ACHN (cell line): ENCODE data around the gene CDIPT.
"Not testable (repeated sequence)": the region's sequence is repeated elsewhere in the genome, so short reads cannot be mapped to it uniquely, and the experiment has no call there.

Experiments used
- DNase-seq: peaks from one replicate; pipeline ENCODE4 v3.0.0-alpha.2; 2015
- in situ Hi-C: cut with HindIII; loops from 2 replicates; pipeline ENCODE4 v1.10.0; 2017; ENCODE audit warnings: low sequenced_read_pairs, low pct_ligation_motif_present, low pct_unique_long_range_greater_than_20kb

The CDIPT gene

DNA sequence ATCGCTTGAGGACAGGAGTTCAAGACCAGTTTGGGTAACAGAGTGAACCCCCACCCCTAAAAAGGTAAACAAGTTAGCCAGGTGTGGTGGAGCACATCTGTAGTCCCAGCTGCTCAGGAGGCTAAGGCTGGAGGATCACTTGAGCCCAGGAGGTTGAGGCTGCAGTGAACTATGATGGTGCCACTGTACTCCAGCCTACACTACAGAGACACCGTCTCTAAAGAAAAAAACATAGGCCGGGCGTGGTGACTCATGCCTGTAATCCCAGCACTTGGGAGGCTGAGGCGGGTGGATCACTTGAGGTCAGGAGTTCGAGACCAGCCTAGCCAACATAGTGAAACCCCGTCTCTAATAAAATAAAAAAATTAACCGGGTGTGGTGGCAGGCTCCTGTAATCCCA lies 6.0 kb upstream of the CDIPT start:
- in situ Hi-C loops = not testable (repeated sequence)

DNA sequence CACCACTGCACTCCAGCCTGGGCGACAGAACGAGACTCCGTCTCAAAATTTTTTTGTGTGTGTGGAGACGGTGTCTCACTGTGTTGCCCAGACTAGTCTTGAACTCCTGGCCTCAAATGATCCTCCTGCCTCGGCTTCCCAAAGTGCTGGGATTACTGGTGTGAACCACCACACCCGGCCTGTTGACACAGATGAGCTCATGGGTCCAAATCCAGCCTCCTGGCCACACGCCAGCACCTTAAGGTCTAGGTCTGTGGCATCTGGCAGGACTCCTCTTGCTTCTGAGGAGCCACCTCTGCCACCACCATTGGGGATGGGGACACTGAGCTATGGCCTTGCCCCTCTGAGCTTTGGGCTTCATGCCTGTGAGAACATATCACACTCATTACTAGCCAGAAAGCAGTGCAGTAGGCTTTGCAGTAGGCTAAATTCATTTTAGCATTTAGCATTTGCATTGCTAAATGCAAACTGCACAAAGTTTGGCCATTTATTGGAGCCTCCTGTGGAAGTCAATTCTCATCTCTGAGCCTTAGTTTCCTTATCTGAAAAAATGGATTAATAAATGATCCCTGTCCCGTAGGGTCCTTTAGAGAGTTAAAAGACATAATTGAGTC lies 5.5 kb upstream of the CDIPT start:
- in situ Hi-C loops = no loop called here
- no peak for DNase-seq

More for the DNA sequence above, 6.0 kb upstream of the CDIPT start:
- DNase-seq = not testable (repeated sequence)

DNA sequence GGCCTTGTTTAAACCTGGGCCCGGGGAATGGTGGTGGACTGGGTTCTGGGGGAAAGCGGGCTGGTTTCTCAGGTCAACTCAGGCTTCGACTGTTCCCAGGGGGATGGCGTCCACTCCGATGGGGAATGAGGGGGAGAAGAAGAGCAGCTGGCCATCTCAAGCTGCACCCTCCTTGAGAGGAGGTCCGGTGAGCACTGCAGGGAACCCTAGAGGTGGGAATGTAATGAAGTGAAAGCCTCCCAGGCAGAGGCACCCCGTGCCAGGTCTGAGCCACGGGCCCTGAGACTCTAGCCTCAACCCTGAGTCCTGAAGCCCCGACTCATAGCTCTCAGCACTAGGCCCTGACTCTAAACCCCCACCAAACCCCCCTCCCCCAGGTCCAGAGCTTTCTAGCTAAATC lies 1.2 kb upstream of the CDIPT start:
- no peak for DNase-seq
- in situ Hi-C loops = no loop called here

DNA sequence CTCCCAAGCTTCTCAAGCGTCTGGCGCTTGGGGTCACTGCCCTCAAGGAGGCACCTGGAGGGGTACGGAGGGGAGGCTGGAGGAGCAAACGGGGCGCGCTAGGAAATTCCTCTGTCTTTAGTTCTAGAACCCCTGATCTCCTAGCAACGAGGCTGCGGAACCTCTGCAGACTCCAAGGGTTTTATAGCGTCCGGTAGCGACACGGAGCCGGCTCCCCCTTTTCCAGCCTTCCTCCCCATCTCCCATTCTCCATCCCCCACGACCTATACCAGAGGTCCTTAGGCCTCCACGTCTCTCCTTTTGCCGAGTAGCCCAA lies 601 bp upstream of the CDIPT start:
- DNase-seq = no peak
- in situ Hi-C loops = no loop called here

DNA sequence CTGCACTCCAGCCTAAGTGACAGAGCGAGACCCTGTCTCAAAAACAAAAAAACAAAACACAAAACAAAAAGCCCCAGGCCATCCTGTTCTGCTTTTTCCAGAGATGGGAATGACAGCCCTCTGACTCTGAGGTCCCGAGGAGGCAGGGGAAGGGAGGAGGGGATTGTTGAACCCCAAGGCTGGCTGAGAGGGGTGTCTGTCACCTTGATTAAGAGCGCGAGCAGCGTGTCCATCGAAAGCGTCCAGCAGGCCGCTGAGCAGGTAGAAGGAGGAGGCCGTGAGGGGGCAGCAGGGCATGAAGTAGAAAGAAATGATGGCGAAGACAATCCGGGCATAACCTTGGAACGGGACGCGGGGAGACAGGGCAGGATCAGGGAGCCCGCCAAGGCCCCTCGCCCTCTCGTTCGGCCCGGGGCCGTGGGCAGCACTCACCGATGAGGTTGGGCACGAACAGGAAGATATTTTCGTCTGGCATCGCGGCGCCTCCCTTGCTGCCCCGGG lies 593 bp downstream of the CDIPT start:
- in situ Hi-C loops = no loop called here
- DNase-seq = peak; percentile 52

DNA sequence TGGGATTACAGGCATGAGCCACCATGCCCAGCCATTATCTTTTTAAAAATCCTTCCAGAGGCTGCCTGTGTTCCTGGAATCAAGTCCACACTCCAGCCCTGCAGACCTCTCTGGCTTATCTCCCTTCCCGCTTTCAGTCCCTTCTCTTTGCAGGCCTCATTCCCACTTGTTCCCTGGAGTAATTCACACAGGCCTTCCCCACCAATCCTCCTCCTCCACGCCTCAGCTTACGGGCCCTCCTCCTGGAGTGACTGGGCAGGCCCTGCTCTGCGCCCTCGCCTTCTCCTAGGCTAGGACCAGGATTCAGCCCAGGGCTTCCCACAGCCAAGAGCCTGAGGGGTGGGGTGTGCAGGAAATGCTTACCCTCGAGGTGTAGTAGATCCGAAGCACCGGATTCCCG lies 2.8 kb downstream of the CDIPT start:
- no peak for DNase-seq
- in situ Hi-C loops = no loop called here

DNA sequence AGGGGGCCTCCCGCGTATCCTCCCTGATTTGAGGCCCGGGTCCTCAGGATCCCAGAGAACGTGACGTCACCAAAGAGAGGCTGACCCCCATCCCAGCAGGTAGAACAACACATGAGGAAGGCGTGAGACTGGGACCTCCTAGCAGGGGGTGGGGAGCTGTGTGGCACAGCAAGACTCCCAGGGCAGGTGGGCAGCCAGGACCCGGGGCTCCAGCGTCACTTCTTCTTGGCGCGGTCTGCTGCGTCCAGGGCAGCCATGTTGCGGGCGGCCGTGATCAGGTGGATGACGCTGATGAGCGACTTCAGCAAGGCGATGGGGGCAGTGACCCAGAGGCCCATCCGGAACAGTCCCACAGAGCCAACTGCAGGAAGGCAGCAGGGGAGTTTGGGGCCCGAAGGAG lies 4.1 kb downstream of the CDIPT start:
- DNase-seq = no peak
- in situ Hi-C loops = no loop called here

DNA sequence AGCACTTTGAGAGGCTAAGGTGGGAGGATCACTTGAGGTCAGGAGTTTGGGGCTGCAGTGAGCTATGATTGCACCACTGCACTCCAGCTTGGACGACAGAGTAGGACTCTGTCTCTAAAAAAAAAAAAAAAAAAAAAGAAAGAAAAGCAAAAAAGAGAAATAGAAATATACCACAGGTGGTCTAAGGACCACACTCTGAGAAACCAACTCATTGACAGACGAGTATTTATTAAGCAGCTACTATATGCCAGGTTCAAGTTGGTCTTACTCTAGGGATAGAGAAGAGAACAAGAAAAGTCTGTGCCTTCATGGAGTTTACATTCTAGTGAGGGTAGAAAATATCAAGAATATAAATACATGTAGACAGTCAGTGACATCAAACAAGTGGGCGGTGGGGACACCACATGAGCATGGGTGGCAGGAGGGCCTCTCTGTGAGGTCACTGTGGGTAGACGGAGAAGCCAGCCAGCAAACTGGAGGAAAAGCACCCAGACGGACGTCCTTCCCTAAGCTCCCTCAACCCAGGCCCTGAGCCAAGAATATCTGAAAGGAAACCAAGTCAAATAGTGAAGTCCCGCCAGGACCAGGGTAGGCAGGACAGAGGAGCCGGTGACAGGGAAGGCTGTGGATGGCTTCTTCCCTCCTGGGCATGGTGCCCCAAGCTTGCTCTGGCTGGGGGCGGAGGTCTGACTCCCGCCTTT lies 4.7 kb downstream of the CDIPT start:
- in situ Hi-C loops = no loop called here
- DNase-seq = no peak

DNA sequence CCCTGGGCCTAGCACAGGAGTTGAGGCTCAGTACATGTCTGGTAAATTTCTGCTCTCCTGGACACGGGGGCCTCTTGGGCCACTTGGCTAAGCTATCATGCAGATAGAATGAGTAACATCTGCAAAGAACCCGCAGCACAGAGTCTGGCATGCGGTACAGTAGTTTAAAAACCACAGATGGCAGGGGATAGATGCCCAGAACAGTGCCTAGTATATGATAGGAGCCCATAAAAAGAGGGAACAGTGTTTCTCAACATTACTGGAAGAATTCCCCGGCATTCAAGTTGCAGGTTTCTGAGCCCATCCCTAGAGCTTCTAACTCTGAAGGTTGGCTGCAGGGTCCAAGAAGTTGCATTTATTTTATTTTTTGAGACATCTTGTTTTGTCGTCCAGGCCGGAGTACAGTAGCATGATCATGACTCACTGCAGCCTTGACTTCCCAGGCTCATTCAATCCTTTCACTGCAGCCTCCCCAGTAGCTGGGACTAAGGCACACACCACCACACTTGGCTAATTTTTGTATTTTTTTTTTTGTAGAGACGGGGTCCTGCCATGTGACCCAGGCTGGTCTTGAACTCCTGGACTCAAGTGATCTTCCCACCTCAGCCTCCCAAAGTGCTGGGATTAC lies 5.8 kb downstream of the CDIPT start:
- DNase-seq = no peak
- in situ Hi-C loops = no loop called here

DNA sequence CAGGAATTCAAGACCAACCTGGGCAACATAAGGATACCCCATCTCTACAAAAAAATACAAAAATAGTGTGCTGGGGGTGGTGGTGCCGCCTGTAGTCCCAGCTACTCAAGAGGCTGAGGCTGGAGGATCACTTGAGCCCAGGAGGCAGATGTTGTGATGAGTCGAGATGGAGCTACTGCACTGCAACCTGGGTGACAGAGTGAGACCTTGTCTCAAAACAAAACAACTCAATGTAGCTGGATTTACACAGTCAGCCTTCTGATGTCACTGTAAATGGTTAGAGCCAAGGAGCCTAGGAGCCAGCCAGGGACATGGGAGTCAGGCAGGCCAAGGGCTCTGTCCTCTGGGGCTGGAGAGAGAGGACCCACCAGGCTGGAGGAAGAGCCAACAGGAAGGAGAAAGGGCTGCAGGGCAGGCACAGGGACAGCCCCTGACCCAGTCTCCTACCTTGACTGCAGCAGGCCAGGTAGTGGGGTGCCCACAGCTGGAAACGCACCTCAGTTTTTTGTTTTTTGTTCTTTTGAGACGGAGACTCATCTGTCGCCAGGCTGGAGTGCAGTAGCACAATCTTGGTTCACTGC lies 8.4 kb downstream of the CDIPT start:
- in situ Hi-C loops = no loop called here
- no peak for DNase-seq

DNA sequence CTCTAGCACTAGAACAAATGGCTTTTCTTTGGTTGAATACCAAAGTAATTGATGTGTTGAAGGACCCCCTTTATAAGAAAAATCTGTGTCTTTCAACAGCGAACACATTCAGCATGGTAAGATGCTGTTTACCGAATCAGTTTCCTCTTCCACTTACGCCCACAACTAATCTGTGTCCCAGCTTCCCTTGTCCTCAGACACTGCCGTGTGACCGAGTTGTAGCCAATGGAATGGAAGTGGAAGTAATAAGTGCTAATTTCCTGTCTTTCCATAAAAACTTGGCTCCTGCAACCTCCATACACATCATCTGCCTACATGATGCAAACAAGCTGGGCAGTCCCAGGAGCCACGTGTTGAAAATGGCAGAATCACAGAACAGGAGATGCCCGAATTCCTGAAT lies 10.4 kb downstream of the CDIPT start:
- in situ Hi-C loops = no loop called here
- no peak for DNase-seq

DNA sequence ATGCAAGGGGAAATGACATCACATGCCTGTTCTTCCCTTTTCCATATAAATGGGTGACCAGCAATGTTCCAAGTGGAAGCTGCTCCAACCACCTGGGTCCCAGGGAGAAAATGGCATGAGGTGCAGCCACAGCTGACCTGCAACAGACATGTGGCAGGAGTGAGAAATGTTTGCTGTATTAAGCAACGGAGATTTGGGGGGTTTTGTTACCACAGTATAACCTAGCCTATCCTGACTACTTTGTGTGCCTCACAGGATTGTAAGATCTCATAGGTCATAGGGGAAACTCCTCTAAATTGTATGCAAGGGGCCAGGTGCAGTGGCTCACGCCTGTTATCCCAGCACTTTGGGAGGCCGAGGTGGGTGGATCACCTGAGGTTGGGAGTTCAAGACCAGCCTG lies 12.0 kb downstream of the CDIPT start:
- no peak for DNase-seq
- in situ Hi-C loops = no loop called here

DNA sequence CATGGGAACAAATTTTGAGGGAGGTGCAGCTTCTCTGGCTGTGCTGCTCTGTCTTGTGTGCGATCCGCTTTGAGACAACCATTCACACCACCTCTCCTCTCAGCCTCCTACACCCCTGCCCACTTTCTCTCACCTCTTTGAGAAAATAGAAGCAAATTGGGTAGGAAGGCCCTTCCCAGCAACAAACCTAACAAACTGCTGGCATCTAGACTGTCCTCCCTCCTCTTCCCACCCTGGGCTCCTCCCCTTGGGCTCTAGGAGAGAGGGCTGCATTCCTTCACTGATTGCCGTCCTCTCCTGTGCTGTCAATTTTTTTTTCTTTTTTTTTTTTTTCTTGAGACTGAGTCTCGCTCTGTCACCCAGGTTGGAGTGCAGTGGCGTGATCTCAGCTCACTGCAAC lies 13.5 kb downstream of the CDIPT start:
- in situ Hi-C loops = no loop called here

DNA sequence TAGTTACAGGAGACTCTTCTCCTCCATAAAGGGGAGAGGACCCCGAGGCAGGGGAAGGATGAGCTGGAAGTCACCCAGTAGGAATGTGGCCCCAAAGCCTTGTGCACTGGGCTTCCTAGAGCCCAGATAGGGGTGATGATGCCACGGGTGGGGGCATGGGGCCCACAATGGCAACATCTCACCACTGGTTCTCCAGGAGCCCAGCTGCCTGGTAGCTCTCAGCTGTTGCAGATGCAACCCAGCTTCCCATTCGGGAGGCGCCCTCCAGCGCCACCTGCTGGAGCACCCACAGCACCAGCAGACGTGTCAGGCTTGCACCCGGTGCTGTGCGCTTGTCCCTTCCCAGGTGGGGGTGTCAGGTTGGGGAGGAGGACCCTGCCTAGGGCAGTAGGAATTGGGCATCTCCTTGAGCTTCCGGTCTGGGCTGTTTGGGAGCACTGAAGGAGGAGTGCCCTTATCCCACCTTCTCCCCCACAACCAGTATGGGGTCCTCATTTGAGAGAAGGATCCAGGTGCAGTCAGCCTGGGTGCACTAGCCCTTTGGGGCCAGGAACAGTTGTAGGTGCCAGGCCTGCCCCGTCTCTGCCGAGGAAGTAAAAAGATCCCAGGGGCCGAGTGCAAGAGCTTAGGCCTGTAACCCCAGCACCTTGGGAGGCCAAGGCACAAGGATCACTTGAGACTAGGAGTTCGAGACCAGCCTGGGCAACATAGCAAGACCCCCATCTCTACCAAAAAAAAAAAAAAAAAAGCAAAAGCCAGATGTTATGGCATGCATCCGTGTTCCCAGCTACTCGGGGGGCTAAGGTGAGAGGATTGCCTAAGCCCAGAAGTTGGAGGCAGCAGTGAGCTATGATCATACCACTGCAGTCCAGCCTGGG lies 14.4 kb downstream of the CDIPT start:
- DNase-seq = peak; percentile 76
- in situ Hi-C loops = no loop called here

More for the DNA sequence above, 13.5 kb downstream of the CDIPT start:
- no peak for DNase-seq

DNA sequence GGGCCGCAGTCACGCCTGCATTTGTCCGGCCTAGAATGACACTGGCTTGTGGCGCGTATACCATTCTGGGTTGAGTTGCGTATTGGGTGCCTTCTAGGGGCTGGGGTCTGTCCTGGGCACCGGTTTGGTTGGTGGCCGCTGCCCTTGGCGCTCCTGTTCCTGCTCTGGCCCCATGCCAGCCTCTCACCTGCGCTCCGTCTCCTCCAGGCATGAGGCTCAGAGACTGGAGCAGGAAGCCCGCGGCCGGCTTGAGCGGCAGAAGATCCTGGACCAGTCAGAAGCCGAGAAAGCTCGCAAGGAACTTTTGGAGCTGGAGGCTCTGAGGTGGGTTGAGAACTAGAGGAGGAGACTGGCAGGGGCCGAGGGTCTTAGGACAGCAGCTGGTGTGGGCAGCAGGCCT lies 17.4 kb downstream of the CDIPT start:
- in situ Hi-C loops = no loop called here
- DNase-seq = no peak

DNA sequence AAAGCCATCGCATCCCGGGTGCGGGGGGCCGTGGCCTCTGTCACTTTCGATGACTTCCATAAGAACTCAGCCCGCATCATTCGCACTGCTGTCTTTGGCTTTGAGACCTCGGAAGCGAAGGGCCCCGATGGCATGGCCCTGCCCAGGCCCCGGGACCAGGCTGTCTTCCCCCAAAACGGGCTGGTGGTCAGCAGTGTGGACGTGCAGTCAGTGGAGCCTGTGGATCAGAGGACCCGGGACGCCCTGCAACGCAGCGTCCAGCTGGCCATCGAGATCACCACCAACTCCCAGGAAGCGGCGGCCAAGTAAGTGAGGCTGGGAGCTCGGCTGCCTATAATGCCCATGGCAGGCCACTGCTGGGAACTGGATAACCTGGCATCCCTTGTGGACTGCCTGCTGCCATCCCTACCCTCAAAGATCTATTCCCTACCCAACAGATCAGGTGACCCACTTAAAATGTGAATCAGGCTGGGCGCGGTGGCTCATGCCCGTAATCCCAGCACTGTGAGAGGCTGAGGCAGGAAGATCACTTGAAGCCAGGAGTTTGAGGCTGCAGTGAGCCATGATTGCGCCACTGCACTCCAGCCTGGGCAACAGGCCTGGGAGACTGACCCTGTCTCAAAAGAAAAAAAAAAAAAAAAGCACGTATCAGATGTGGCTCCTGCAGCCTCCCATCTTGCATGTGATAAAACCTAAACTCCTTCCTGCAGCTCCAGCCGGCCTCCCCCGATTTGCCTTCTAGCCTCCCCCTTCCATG lies 18.3 kb downstream of the CDIPT start:
- in situ Hi-C loops = no loop called here
- no peak for DNase-seq

DNA sequence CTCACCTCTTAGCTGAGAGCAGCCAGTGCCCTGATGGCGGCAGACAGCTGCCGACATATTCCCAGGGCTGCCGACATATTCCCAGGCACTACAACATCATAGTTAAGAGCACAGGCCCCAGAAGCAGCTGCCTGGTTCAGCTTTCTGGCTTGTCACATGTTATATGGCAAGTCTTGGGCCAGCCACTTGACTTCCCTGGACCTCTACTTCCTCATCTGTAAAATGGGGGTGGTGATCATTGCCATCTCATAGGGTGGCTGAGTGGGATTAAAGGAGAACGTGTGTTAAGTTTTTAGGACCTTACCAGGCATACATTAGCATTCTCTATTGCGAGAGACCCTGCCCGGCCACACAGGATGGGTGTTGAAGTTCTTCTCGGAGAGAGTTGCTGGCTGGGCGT lies 19.1 kb downstream of the CDIPT start:
- no peak for DNase-seq
- in situ Hi-C loops = no loop called here

DNA sequence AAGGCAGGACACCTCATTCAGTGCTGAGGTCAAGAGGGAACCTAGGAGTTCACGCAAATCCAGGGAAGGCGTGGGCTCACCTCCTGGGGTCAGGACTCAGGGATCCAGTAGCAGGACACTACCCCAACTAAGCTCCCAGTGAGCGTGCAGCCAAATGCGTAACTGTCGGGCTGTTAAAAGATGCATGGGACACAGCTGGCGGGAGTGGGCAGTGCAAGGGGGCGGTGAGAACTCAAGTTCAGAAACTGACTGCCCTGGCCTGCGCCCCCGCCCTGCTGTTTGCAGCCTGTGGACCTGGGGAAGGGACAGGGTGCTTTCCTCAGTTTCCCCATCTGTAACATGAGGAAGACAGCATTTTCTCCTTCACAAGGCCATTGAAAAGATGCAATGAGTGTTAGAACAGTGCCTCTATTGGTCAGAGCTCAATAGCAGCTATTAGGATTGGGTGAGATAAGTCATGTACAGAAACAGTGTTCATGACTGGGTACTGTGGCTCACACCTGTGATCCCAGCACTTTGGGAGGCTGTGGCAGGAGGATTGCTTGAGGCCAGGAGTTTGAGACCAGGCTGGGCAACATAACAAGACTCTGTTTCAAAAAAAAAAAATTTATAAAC lies 20.2 kb downstream of the CDIPT start:
- peak; percentile 16 for DNase-seq

More for the DNA sequence above, 20.2 kb downstream of the CDIPT start:
- in situ Hi-C loops = no loop called here
